GM23338 (cell line): ENCODE results near the gene VSIR. TPM values are rescaled to one million over a fixed set of nuclear protein-coding genes. Genes with fewer than 3 reads are reported as not detected.

Experiments
- ATAC-seq: fragments of 200-7000 bp; cut with Tn5 transposase; 3 replicates; pipeline ENCODE4 v1.9.1; 2020
- DNase-seq: peaks from one replicate; pipeline ENCODE4 v3.0.0-alpha.2; 2015; ENCODE audit warnings: low spot score
- H2AFZ ChIP-seq: fragments of 200-600 bp; sonication (generic); 2 replicates; pipeline ENCODE4 v1.8.0; 2016; ENCODE audit warnings: antibody characterized with exemption, mild to moderate bottlenecking, moderate library complexity
- H3F3A ChIP-seq: fragments of 200-600 bp; sonication (generic); replicated peaks from 2 replicates; pipeline ENCODE4 v1.8.0; 2017; ENCODE audit warnings: antibody characterized with exemption, mixed run types, low read depth
- H3K27ac ChIP-seq: fragments of 200-600 bp; sonication (generic); 2 replicates; pipeline ENCODE4 v1.6.1; 2016; ENCODE audit warnings: low read depth
- H3K27me3 ChIP-seq: fragments of 200-600 bp; sonication (generic); 2 replicates; pipeline ENCODE4 v1.8.0; 2016; ENCODE audit warnings: mild to moderate bottlenecking, mixed run types, moderate library complexity; ENCODE audit not compliant: insufficient read depth
- H3K36me3 ChIP-seq: fragments of 200-600 bp; sonication (generic); 2 replicates; pipeline ENCODE4 v1.8.0; 2016; ENCODE audit warnings: mild to moderate bottlenecking; ENCODE audit not compliant: insufficient read depth
- H3K4me1 ChIP-seq: fragments of 200-600 bp; sonication (generic); 2 replicates; pipeline ENCODE4 v1.8.0; 2016; ENCODE audit warnings: mild to moderate bottlenecking, moderate library complexity; ENCODE audit not compliant: insufficient read depth
- H3K4me2 ChIP-seq: fragments of 200-600 bp; sonication (generic); 2 replicates; pipeline ENCODE4 v1.7.1; 2017; ENCODE audit warnings: mixed run types
- H3K4me3 ChIP-seq: fragments of 200-600 bp; sonication (generic); 2 replicates; pipeline ENCODE4 v1.6.1; 2016; ENCODE audit warnings: mixed run types
- H3K79me2 ChIP-seq: fragments of 200-600 bp; sonication (generic); replicated peaks from 2 replicates; pipeline ENCODE4 v1.8.0; 2017; ENCODE audit warnings: mild to moderate bottlenecking; ENCODE audit not compliant: insufficient read depth
- H3K9me2 ChIP-seq: fragments of 200-600 bp; sonication (generic); 2 replicates; pipeline ENCODE4 v1.8.0; 2017; ENCODE audit not compliant: insufficient read depth
- H4K20me1 ChIP-seq: fragments of 200-600 bp; sonication (generic); replicated peaks from 2 replicates; pipeline ENCODE4 v1.8.0; 2017; ENCODE audit warnings: mild to moderate bottlenecking; ENCODE audit not compliant: insufficient read depth
- H3K27ac Mint-ChIP-seq: 2 replicates; pipeline ENCODE4 v1.8.0; 2020; ENCODE audit warnings: inconsistent platforms, mild to moderate bottlenecking, moderate library complexity, mixed read lengths
- H3K27me3 Mint-ChIP-seq: 3 replicates; pipeline ENCODE4 v1.8.0; 2022; ENCODE audit warnings: low read depth, mild to moderate bottlenecking, moderate library complexity, mixed read lengths, inconsistent platforms; ENCODE audit not compliant: insufficient read depth, poor library complexity
- H3K36me3 Mint-ChIP-seq: 3 replicates; pipeline ENCODE4 v1.8.0; 2021; ENCODE audit warnings: low read depth, mild to moderate bottlenecking, inconsistent platforms, moderate library complexity, mixed read lengths
- H3K4me1 Mint-ChIP-seq: 3 replicates; pipeline ENCODE4 v1.8.0; 2020; ENCODE audit warnings: mild to moderate bottlenecking, inconsistent platforms, mixed read lengths
- H3K4me3 Mint-ChIP-seq: 3 replicates; pipeline ENCODE4 v1.8.0; 2021; ENCODE audit warnings: moderate library complexity, mild to moderate bottlenecking, inconsistent platforms, mixed read lengths
- H3K9me3 Mint-ChIP-seq: 3 replicates; pipeline ENCODE4 v1.8.0; 2020; ENCODE audit warnings: moderate library complexity, mild to moderate bottlenecking, inconsistent platforms, mixed read lengths
- CREB1 ChIP-seq: fragments of 250-450 bp; sonication (Bioruptor Pico); IDR thresholded peaks from 2 replicates; pipeline ENCODE4 v1.5.0; 2020; ENCODE audit warnings: low read depth, mild to moderate bottlenecking, moderate library complexity
- CTCF ChIP-seq, 2 experiments: fragments of 200-600 bp in 1 of 2; sonication (generic) in 1 of 2; conservative IDR thresholded peaks; 2 replicates each; pipeline versions ENCODE4 v1.5.1 to v1.6.1; 2016 to 2017; ENCODE audit warnings: antibody characterized with exemption in 2 of 2, low read depth in 2 of 2, mild to moderate bottlenecking in 2 of 2, moderate library complexity in 1 of 2
- EZH2 ChIP-seq: fragments of 200-600 bp; sonication (generic); IDR thresholded peaks from one replicate; pipeline ENCODE4 v1.8.0; 2017; ENCODE audit warnings: antibody characterized with exemption, mild to moderate bottlenecking, low read depth; ENCODE audit not compliant: unreplicated experiment
- EZH2phosphoT487 ChIP-seq: fragments of 200-600 bp; sonication (generic); IDR thresholded peaks from one replicate; pipeline ENCODE4 v1.8.1; 2018; ENCODE audit warnings: antibody characterized with exemption; ENCODE audit not compliant: unreplicated experiment
- JUNB ChIP-seq: IDR thresholded peaks from one replicate; pipeline ENCODE4 v1.6.1; 2016; ENCODE audit warnings: antibody characterized with exemption; ENCODE audit not compliant: unreplicated experiment
- NANOG ChIP-seq: IDR thresholded peaks from 2 replicates; pipeline ENCODE4 v1.6.1; 2016; ENCODE audit warnings: antibody characterized with exemption, borderline replicate concordance
- POLR2AphosphoS5 ChIP-seq: IDR thresholded peaks from 2 replicates; pipeline ENCODE4 v1.6.1; 2016; ENCODE audit warnings: antibody characterized with exemption, low read depth
- REST ChIP-seq: IDR thresholded peaks from one replicate; pipeline ENCODE4 v1.6.1; 2018; ENCODE audit warnings: antibody characterized with exemption; ENCODE audit not compliant: unreplicated experiment
- STAT1 ChIP-seq: IDR thresholded peaks from one replicate; pipeline ENCODE4 v1.6.1; 2016; ENCODE audit warnings: antibody characterized with exemption; ENCODE audit not compliant: unreplicated experiment
- ZNF114 ChIP-seq: fragments of 250-450 bp; sonication (Bioruptor Pico); IDR thresholded peaks from 2 replicates; pipeline ENCODE4 v1.5.0; 2020; ENCODE audit warnings: mild to moderate bottlenecking, moderate library complexity
- ZNF331 ChIP-seq: fragments of 250-450 bp; sonication (Bioruptor Pico); IDR thresholded peaks from 2 replicates; pipeline ENCODE4 v1.5.0; 2020; ENCODE audit warnings: low read depth, mild to moderate bottlenecking, moderate library complexity
- polyA plus RNA-seq: library from polyadenylated mRNA; unstranded; fragments of >200 nt; fragmentation: Nextera tagmentation; extraction: Ambion mirVana; gene quantifications from 2 replicates; pipeline ENCODE4 v1.2.1, GENCODE V29; 2016
- total RNA-seq: library from RNA; depleted of rRNA; stranded (reverse); fragments of >200 nt; shearing (Covaris generic); gene quantifications from 2 replicates; pipeline ENCODE4 v1.2.3, GENCODE V29; 2014
- TF ChIP-seq, protein P1 (sequence below): IDR thresholded peaks from 2 replicates; pipeline ENCODE4 v1.6.1; 2016; ENCODE audit warnings: antibody characterized with exemption
- TF ChIP-seq, protein P2 (sequence below): fragments of 250-450 bp; sonication (Bioruptor Pico); IDR thresholded peaks from 2 replicates; pipeline ENCODE4 v1.5.0; 2020; ENCODE audit warnings: mild to moderate bottlenecking, moderate library complexity

Gene VSIR
- total and polyA plus RNA-seq, 2 experiments from 2014 or later: 0.10 to 0.74 TPM

DNA sequence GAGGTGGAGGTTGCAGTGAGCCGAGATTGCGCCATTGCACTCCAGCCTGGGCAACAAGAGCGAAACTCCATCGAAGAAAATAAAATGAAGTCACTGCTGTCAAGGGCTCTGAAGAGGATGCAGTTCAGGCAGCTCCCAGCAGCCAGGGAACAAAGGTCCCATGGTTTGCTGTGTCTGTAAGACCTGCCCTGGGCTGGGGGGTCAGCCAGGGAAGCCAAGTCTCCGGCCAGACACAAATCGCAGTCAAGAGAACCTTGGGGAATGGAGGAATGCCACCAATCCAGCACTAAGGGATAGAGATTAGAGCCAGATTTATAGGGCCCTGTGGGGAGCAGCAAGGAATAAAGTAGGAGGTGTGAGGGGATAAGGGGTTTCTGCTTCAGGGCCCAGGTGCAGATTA is 28.9 kb upstream of the VSIR start:
- Mint-ChIP-seq H3K27me3 (peaks cover 14% of the 10 kb centered on the region), H3K36me3 (no peaks in the 10 kb centered on the region), H3K4me1 (peaks cover 3% of the 10 kb centered on the region; the same call in 2 of the 3 replicates), H3K27ac (no peak overlapping the region), H3K9me3 (no peaks in the 10 kb centered on the region), H3K4me3 (no peak overlapping the region)
- Histone ChIP-seq H3K9me2 (no peaks in the 10 kb centered on the region), H3K4me2 (no peak overlapping the region), H2AFZ (no peak overlapping the region), H3K79me2 (no peaks in the 10 kb centered on the region), H4K20me1 (no peaks in the 10 kb centered on the region; the same call in 1 of the 2 replicates), H3K27ac (no peak overlapping the region), H3K4me1 (no peaks in the 10 kb centered on the region), H3K36me3 (no peaks in the 10 kb centered on the region), H3K4me3 (no peak overlapping the region), H3F3A (no peaks in the 10 kb centered on the region), H3K27me3 (peaks cover 3% of the 10 kb centered on the region; the same call in 1 of the 2 replicates)
- ATAC-seq (no peak), DNase-seq (no peak)
- no peak for TF ChIP-seq JUNB
- no peak for TF ChIP-seq REST
- no peak for TF ChIP-seq CREB1
- TF ChIP-seq, protein P1, sequence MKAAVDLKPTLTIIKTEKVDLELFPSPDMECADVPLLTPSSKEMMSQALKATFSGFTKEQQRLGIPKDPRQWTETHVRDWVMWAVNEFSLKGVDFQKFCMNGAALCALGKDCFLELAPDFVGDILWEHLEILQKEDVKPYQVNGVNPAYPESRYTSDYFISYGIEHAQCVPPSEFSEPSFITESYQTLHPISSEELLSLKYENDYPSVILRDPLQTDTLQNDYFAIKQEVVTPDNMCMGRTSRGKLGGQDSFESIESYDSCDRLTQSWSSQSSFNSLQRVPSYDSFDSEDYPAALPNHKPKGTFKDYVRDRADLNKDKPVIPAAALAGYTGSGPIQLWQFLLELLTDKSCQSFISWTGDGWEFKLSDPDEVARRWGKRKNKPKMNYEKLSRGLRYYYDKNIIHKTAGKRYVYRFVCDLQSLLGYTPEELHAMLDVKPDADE: no peak
- no peak for TF ChIP-seq EZH2
- TF ChIP-seq CTCF (conservative IDR thresholded peaks at IDR 0.05; ENCODE audit: low read depth in 2 of 2): no peak
- no peak for TF ChIP-seq ZNF331 (CRISPR knock-in tag)
- no peak for TF ChIP-seq NANOG
- no peak for TF ChIP-seq ZNF114
- no peak for TF ChIP-seq POLR2AphosphoS5
- TF ChIP-seq EZH2phosphoT487: no peak
- no peak for TF ChIP-seq STAT1
- TF ChIP-seq, protein P2, sequence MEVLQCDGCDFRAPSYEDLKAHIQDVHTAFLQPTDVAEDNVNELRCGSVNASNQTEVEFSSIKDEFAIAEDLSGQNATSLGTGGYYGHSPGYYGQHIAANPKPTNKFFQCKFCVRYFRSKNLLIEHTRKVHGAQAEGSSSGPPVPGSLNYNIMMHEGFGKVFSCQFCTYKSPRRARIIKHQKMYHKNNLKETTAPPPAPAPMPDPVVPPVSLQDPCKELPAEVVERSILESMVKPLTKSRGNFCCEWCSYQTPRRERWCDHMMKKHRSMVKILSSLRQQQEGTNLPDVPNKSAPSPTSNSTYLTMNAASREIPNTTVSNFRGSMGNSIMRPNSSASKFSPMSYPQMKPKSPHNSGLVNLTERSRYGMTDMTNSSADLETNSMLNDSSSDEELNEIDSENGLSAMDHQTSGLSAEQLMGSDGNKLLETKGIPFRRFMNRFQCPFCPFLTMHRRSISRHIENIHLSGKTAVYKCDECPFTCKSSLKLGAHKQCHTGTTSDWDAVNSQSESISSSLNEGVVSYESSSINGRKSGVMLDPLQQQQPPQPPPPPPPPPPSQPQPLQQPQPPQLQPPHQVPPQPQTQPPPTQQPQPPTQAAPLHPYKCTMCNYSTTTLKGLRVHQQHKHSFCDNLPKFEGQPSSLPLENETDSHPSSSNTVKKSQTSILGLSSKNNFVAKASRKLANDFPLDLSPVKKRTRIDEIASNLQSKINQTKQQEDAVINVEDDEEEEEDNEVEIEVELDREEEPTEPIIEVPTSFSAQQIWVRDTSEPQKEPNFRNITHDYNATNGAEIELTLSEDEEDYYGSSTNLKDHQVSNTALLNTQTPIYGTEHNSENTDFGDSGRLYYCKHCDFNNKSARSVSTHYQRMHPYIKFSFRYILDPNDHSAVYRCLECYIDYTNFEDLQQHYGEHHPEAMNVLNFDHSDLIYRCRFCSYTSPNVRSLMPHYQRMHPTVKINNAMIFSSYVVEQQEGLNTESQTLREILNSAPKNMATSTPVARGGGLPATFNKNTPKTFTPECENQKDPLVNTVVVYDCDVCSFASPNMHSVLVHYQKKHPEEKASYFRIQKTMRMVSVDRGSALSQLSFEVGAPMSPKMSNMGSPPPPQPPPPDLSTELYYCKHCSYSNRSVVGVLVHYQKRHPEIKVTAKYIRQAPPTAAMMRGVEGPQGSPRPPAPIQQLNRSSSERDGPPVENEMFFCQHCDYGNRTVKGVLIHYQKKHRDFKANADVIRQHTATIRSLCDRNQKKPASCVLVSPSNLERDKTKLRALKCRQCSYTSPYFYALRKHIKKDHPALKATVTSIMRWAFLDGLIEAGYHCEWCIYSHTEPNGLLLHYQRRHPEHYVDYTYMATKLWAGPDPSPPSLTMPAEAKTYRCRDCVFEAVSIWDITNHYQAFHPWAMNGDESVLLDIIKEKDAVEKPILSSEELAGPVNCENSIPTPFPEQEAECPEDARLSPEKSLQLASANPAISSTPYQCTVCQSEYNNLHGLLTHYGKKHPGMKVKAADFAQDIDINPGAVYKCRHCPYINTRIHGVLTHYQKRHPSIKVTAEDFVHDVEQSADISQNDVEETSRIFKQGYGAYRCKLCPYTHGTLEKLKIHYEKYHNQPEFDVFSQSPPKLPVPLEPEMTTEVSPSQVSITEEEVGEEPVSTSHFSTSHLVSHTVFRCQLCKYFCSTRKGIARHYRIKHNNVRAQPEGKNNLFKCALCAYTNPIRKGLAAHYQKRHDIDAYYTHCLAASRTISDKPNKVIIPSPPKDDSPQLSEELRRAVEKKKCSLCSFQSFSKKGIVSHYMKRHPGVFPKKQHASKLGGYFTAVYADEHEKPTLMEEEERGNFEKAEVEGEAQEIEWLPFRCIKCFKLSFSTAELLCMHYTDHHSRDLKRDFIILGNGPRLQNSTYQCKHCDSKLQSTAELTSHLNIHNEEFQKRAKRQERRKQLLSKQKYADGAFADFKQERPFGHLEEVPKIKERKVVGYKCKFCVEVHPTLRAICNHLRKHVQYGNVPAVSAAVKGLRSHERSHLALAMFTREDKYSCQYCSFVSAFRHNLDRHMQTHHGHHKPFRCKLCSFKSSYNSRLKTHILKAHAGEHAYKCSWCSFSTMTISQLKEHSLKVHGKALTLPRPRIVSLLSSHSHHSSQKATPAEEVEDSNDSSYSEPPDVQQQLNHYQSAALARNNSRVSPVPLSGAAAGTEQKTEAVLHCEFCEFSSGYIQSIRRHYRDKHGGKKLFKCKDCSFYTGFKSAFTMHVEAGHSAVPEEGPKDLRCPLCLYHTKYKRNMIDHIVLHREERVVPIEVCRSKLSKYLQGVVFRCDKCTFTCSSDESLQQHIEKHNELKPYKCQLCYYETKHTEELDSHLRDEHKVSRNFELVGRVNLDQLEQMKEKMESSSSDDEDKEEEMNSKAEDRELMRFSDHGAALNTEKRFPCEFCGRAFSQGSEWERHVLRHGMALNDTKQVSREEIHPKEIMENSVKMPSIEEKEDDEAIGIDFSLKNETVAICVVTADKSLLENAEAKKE (CRISPR knock-in tag): no peak
